Mucosa of descending colon (tissue), 3 donors: ENCODE results near the gene G6PC3. TPM values are rescaled to one million over a fixed set of nuclear protein-coding genes. Genes with fewer than 3 reads are reported as not detected.

Experiments used
- ATAC-seq: fragments of 200-7000 bp; cut with Tn5 transposase; one replicate; pipeline ENCODE4 v1.9.1; 2020; ENCODE audit warnings: mild to moderate bottlenecking, moderate library complexity
- DNase-seq, 3 donors: peaks; one replicate each; pipeline ENCODE4 v3.0.0-alpha.2; 2020
- H3K36me3 ChIP-seq: fragments of 200-600 bp; one replicate; pipeline ENCODE4 v1.8.0; 2021; ENCODE audit warnings: low read depth, mild to moderate bottlenecking
- H3K4me1 ChIP-seq: fragments of 200-600 bp; one replicate; pipeline ENCODE4 v1.8.0; 2021; ENCODE audit warnings: low read depth, mild to moderate bottlenecking
- H3K4me3 ChIP-seq: fragments of 200-600 bp; one replicate; pipeline ENCODE4 v1.8.0; 2021; ENCODE audit warnings: mild to moderate bottlenecking
- H3K9me3 ChIP-seq: fragments of 200-600 bp; one replicate; pipeline ENCODE4 v1.8.0; 2021; ENCODE audit warnings: mild to moderate bottlenecking
- CTCF ChIP-seq: fragments of 200-600 bp; IDR thresholded peaks from one replicate; pipeline ENCODE4 v1.8.0; 2022; ENCODE audit warnings: antibody characterized with exemption, mild to moderate bottlenecking
- intact Hi-C, 2 donors: fragments of 100-400 bp; cut with DNase I in 1 of 2; cut with micrococcal nuclease in 1 of 2; formaldehyde crosslinking; loops; one replicate each; pipeline versions ENCODE4 v1.11.0 to v1.11.1; 2022; cut with DNase I, micrococcal nuclease
- total RNA-seq, 3 donors: library from RNA; stranded (reverse); fragmentation: NEBNext Ultra II Directional in 2 of 3; extraction: Animal tissue kit (Norgen Biotek cat#: 25700) in 2 of 3; gene quantifications; one replicate each; pipeline versions ENCODE4 v1.2.1 to v1.2.4, GENCODE V29; 2021 to 2023
- donor health status: DM: no; HTN: no; CAD: no; lungs with moderate emphysema.
- donor health status: DM: no; HTN: no; CAD: no.
- donor health status: DM: no; HTN: yes; CAD: no.

G6PC3 gene
- total RNA-seq, 3 donors from 2014 or later: 29.5 to 48.1 (median 30.0) TPM

- ATAC-seq (no peak), DNase-seq (no peak)
- intact Hi-C loops: no loop called here
- no peak overlapping the region for H3K4me3 ChIP-seq
- H3K4me1 ChIP-seq: no peaks in the 10 kb centered on the region
- TF ChIP-seq CTCF: no peak
- no peaks in the 10 kb centered on the region for H3K36me3 ChIP-seq
- H3K9me3 ChIP-seq: no peaks in the 10 kb centered on the region
Observed at GRCh38 chr17:44049294-44050060, 21.1 kb upstream of the G6PC3 start.

GRCh38 chr17:44053125-44053872, 17.2 kb upstream of the G6PC3 start:
- no peaks in the 10 kb centered on the region for H3K36me3 ChIP-seq

GRCh38 chr17:44059101-44059892, 11.2 kb upstream of the G6PC3 start:
- DNase-seq (no peak), ATAC-seq (no peak)
- intact Hi-C loops: no loop called here
- Histone ChIP-seq H3K36me3 (no peaks in the 10 kb centered on the region), H3K9me3 (no peaks in the 10 kb centered on the region), H3K4me1 (no peaks in the 10 kb centered on the region), H3K4me3 (no peak overlapping the region)
- TF ChIP-seq CTCF: no peak

More at GRCh38 chr17:44053125-44053872, 17.2 kb upstream of the G6PC3 start:
- no peak for TF ChIP-seq CTCF
- DNase-seq (no peak), ATAC-seq (peak; percentile 65)
- H3K9me3 ChIP-seq: no peaks in the 10 kb centered on the region
- H3K4me1 ChIP-seq: no peaks in the 10 kb centered on the region
- intact Hi-C loops: no loop called here
- H3K4me3 ChIP-seq: no peak overlapping the region

GRCh38 chr17:44061446-44061845, 9.1 kb upstream of the G6PC3 start:
- H3K4me3 ChIP-seq: no peak overlapping the region
- no peaks in the 10 kb centered on the region for H3K4me1 ChIP-seq
- intact Hi-C loops: no loop called here
- DNase-seq (no peak), ATAC-seq (no peak)
- no peaks in the 10 kb centered on the region for H3K36me3 ChIP-seq
- no peak for TF ChIP-seq CTCF
- H3K9me3 ChIP-seq: no peaks in the 10 kb centered on the region

- TF ChIP-seq CTCF: no peak
- intact Hi-C loops: no loop called here
- no peaks in the 10 kb centered on the region for H3K36me3 ChIP-seq
Observed at GRCh38 chr17:44062871-44063270, 7.7 kb upstream of the G6PC3 start.

More at GRCh38 chr17:44062871-44063270, 7.7 kb upstream of the G6PC3 start:
- DNase-seq (no peak), ATAC-seq (no peak)
- no peak overlapping the region for H3K4me3 ChIP-seq
- peaks cover 9% of the 10 kb centered on the region for H3K4me1 ChIP-seq
- no peaks in the 10 kb centered on the region for H3K9me3 ChIP-seq
